ENCODE measurements around the gene GGTLC1.
"Not testable (repeated sequence)": the region's sequence is repeated elsewhere in the genome, so short reads cannot be mapped to it uniquely, and the experiment has no call there.

GGTLC1 gene

DNA sequence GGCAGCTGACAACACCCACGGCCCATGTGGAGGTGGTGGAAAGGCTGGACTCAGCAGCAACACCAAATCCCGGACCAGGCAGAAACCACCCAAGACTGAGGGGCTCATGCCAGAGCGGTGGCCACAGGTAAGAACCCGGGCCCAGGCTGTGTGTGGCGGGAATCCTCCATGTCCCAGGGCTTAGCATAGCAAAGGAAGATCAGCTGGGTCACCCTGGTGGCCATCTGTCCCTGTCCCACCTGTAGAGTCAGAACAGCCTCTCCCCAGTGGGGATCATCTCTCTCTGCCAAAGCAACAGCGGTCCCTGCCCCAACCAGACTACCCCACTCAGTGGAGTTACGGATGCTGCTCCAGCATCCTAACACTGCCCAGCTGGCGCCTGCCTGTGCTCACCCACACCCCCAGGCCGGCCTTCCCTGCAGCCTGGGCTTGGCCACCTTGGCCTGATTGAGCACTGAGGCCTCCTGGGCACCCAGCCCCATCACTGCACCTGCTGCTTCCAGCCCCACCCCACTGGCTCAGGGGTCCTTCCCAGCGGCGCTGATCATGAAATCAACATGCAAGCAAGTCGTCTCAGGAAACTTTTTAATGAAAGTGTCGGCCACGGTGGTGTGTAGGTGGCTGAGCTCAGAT is 5.5 kb upstream of the GGTLC1 start:
- DNase-seq (ENCODE audit: low spot score), result not testable (repeated sequence)

DNA sequence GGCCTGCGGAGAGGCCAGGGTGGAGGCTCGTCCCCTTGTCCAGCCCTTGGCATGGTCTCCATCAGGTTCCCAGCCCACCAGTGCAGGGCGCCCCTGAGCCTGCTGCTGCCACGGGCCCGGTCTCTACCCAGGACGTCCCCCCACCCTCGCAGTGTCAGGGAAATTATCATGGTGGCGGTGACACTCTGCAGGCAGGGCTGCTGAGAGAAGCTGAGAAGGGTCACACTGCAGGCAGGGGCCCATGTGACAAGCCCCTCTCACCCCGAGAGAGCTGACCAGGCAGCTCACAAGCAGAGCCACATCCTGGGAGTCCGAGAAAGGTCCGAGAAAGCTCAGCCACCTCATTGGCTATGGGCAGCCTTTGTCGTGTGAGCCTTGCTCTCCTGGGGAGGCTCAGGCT is 4.9 kb upstream of the GGTLC1 start:
- DNase-seq (ENCODE audit: low spot score), result not testable (repeated sequence)

GRCh38 chr20:23990296-23990695 is 1.7 kb upstream of the GGTLC1 start:
- DNase-seq (ENCODE audit: low spot score), result not testable (repeated sequence)

DNA sequence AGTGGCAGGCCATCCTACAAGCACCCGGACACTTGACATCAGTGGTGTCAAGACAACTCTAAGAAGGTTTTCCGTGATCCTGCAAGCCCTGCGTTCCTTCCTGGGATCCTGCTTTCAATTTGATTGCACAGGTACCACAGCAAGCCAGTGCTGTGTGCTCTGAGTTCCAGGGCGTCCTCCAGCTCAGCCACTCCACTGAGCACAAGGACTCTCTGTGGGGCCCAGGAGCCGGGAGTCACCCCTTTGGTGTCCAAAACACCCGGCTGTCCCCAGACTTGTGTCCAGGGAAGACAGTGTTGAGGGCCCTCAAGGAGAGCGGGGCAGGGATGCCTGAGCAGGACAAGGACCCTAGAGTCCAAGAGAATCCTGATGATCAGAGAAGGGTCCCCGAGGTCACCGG is 387 bp upstream of the GGTLC1 start:
- not testable (repeated sequence) for DNase-seq (ENCODE audit: low spot score)

- not testable (repeated sequence) for DNase-seq (ENCODE audit: low spot score)
Measured at GRCh38 chr20:23986716-23987115, 1.9 kb downstream of the GGTLC1 start.

GRCh38 chr20:23986310-23986709 is 2.3 kb downstream of the GGTLC1 start:
- DNase-seq (ENCODE audit: low spot score), result not testable (repeated sequence)

DNA sequence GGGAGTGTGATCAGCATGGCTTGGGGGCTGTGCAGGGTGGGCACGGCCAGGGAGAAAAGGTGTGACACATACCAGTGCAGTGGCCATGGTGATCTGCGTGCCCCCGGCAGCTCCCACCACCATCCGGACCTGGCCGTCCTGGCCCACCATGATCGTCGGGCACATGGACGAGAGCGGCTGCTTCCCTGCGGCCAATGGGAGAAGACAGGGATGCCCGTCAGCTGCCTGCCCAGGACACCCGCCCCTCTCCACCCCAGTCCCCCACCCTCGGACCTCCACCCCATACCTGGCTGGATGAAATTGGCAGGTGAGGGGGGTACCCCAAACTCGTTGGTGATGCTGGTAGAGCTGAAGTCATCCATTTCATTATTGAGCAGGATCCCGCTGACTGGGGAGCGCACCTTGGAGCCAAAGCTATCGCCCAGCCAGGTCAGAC is 2.8 kb downstream of the GGTLC1 start:
- not testable (repeated sequence) for DNase-seq (ENCODE audit: low spot score)

DNA sequence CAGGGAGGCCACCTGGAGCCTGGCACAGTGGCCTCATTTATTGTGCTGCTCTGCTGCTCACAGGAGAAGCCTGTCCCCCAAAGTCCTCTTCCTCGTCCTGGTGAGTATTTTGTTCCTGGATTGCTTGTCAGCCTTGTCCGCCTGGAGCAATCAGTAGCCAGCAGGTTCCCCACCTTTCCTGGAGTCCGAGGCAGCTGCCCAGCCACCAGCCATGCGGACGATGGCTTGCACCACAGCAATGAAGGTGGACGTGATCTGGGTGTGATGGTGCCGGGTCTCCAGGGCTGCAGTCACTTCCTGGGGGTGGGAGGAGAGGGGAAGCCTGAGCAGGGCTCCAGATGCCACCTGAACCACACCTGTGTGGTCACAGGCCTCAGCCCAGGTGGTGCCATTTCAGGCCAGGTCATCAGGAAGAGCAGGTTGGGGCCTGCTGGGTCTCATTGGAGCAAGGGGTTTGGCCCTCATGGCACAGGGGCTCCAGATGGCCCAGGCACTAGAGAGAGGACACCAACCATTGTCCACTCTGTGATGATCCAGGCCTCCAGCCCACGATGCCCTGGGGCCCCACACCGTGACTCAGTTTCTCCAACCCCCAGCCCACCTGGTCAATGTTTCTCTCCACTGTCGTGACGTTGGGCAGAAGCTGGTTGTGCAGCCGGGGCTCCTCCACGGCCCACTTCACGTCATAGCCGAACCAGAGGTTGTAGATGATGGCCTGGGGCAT is 3.4 kb downstream of the GGTLC1 start:
- not testable (repeated sequence) for DNase-seq (ENCODE audit: low spot score)

DNA sequence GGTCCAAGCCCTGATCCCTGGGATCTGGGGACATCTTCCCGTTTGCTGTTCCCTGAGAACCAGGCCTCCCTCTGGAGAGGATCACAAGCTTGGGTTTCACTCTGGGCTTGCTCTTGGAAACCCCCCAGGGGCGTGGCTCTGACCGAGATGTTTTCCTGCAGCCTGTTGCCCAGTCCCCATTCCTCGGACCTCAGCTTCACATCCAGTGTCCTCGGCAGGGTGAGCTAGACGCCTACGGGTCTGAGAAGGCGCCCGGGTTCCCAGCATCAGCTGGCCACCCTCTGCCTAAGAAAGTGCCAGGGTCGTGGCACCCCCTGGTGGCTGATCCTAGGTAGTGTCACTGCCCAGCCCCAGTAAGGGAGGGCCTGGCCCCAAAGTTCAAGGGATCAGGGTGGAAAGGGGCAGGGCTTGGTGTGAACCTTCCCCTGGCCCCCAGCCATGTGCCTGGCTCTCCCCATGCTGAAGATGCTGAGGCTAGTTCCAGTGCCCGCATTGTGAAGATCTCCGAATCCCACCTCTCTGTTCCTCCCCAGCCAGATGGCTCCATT is 4.0 kb downstream of the GGTLC1 start:
- not testable (repeated sequence) for DNase-seq (ENCODE audit: low spot score)

DNA sequence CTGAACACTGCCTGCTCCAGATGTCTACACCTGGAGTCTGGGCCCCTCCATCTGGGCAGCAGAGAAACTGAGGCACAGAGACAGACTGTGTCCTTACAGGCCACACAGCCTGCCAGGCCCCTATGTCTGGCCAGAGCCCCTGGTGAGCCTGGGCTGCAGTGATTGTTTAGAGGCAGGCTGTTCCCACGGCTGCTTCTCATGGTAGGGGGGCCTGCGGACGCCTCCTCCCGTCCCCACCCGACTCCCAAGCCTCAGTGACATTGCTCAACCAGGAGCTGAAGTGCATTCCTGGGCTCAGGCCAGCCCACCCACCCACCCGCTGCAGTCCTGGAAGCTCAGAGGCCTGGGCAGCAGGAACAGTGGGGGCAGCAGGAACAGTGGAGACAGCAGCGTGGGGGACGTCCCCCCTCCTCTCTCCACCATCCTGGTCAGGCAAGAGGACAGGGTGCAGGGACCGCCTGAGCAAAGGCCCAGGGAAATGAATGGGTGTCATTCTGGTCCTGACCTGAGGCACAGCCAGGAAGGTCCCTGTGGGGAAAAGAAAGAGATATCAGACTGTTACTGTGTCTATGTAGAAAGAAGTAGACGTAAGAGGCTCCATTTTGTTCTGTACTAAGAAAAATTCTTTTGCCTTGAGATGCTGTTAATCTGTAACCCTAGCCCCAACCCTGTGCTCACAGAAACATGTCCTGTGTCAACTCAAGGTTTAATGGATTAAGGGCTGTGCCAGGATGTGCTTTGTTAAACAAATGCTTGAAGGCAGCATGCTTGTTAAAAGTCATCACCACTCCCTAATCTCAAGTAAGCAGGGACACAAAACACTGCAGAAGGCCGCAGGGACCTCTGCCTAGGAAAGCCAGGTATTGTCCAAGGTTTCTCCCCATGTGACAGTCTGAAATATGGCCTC is 6.2 kb downstream of the GGTLC1 start:
- DNase-seq (ENCODE audit: low spot score), result not testable (repeated sequence)

- not testable (repeated sequence) for DNase-seq (ENCODE audit: low spot score)
Measured at GRCh38 chr20:23981526-23981925, 7.1 kb downstream of the GGTLC1 start.

DNA sequence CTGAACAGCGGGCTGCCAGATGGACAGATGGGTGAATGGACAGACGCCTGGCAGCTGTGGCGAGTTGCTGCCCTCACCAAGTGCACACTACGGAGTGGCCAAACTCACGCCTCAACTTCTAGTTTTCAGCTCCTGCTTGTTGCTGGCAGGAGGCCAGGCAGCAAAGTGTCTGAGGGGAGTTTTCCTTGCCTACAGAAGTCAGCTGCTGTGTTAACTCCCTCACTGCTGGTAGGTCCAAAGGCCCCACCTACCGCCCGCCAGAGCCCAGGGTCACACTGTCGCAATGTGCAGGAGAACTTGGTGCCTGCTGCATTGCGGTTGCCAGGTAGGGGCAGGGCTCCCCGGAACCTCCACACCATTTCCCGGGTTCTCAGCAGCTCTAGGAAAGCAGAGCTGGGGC is 7.6 kb downstream of the GGTLC1 start:
- DNase-seq (ENCODE audit: low spot score), result not testable (repeated sequence)

DNA sequence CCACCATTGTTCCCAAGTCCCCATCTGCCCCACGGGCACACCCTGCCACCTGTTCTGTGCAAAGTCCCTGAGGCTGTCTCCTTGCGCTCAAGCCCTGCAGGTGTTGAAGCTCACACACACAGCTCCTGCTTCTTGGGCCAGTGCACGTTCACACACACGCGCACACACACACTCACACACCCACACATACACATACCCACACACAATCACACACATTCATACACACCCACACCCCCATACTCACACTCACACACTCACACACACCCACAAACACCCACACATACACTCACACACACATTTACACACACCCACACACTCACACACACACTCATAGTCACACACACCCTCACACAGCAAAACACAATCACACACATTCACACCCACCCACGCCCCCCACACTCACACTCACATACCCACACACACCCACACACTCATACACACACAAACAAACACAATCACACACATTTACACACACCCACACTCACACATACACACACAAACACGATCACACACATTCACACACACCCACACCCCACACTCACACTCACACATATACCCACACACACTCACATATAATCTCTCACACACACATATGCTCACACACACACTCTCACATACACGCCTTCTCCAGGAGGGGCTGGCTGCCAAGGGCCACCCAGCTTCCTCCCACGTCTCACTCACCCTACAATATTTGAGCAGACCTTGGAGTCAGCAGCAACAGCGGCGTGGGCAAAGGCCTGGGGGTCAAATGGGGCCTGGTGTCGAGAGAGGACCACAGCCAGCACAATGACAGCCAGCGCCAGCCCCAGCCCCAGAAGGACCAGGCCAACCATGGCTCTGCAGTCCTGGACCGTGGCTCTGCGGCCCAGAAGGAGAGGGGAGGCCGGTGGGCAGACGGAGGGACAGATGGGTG is 8.4 kb downstream of the GGTLC1 start:
- DNase-seq (ENCODE audit: low spot score), result not testable (repeated sequence)

DNA sequence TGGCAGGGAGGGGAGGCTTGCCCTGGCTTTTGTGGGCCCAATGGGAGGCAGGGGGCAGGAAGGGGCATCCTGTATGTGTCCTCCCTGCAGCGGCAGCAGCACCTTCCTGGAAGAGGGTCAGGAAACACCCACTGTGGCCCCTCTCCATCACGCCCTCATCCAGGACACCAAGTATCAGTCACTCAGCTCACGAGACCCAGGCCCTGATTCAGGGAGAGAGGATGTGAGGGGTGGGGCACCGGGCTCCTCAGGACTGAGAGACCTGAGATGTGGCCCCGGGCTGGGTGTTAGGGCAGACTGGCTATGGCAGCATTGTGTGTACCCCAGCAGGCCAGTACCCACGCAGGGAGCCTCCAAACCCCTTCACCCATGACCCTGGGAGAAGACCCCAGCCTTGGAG is 9.2 kb downstream of the GGTLC1 start:
- not testable (repeated sequence) for DNase-seq (ENCODE audit: low spot score)

GRCh38 chr20:23978457-23978856 is 10.1 kb downstream of the GGTLC1 start:
- DNase-seq (ENCODE audit: low spot score), result not testable (repeated sequence)

GRCh38 chr20:23974966-23975365 is 13.6 kb downstream of the GGTLC1 start:
- DNase-seq (ENCODE audit: low spot score), result no peak

- DNase-seq (ENCODE audit: low spot score), result no peak
Measured at GRCh38 chr20:23971310-23971709, 17.3 kb downstream of the GGTLC1 start.

DNA sequence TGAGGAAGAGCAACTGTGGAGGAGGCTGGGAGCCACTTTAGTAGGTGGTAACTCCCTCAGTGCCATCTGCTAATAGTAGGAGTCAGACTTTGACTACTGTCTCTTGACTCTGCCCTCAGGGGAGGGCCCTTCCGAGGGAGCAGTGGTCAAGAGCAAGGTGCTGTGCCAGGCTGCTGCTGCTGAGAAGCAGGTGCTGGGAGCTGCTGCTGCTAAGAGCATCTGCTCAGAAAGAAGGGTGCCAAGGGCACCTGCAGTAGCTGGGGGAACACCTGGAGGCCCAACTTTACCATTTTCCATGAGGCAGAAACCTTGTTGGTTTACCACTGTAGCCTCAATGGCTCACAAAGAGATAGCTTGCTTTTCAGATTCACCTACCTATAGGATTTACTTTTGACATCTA is 18.5 kb downstream of the GGTLC1 start:
- no peak for DNase-seq (ENCODE audit: low spot score)

GRCh38 chr20:23967616-23967979 is 21.0 kb downstream of the GGTLC1 start:
- no peak for DNase-seq (ENCODE audit: low spot score)

GRCh38 chr20:23966927-23967615 is 21.5 kb downstream of the GGTLC1 start:
- no peak for DNase-seq (ENCODE audit: low spot score)

DNA sequence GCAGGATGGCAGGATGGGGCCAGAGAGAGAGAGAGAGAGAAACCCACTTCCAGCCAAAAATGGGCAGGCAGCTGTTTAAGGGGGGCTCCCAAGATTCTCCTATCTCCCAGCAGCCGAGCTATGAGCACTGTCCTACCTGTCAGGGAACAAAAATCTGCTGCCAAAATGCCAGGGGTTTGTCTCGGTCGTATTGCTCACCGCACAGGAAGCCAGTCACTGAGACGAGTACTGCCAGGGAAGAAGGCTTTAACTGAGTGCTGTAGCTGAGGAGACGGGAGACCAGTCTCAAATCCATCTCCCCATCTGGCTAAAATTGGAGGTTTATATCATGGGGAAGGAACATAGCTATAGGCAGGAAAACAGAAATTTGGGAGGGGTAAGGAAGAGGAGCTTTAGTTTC is 22.3 kb downstream of the GGTLC1 start:
- no peak for DNase-seq (ENCODE audit: low spot score)

Measured in CD4-positive, alpha-beta T cell treated with Interleukin-6 at 100 ng/mL for 8 hours (primary cell).